HG03066 (cell line): ENCODE results near the gene SORCS2.

ENCODE experiments used
- ATAC-seq: cut with Tn5 transposase; IDR thresholded peaks from one replicate; pipeline ENCODE4 v1.9.1; 2021; ENCODE audit warnings: low read depth; ENCODE audit not compliant: unreplicated experiment

Gene SORCS2

GRCh38 chr4:7782783-7783182 lies 590.4 kb downstream of the SORCS2 start:
- no peak for ATAC-seq

- no peak for ATAC-seq
Observed at GRCh38 chr4:7783541-7783940, 591.2 kb downstream of the SORCS2 start.

DNA sequence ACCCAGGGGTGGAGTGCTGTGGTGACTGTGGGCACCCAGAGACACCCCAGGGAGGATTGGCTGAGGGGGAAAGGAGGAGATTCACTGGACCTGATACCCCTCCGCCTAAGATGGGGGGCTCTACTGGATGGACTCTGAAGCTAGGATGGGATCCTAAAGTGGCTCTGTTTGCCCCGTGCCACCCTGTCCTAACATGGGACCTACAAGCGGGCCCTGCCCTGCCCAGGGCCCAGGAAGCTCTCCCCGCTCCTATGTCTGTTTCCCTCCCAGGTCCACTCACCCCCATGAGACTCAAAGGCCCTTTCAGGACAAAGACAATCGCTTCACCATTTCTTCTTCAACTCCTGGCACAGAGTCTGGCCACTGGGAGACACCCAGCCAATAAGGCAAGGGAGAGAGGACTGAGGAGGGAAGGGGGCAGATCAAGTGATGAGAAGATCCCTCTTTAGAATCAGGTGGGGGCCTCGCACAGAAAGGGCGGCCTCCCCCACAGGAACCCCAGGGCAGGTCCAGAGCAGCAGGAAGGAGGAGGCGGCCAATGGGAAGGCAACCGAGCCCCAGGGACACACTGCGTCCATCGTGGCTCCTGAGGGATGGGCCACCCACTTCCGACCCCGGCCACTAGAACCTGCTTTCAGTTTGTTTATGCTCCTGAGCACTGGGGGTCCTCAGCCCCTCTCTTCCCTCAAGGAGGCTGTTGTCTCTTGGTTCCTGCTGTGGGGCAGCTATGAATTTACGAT lies 592.0 kb downstream of the SORCS2 start:
- ATAC-seq = no peak

DNA sequence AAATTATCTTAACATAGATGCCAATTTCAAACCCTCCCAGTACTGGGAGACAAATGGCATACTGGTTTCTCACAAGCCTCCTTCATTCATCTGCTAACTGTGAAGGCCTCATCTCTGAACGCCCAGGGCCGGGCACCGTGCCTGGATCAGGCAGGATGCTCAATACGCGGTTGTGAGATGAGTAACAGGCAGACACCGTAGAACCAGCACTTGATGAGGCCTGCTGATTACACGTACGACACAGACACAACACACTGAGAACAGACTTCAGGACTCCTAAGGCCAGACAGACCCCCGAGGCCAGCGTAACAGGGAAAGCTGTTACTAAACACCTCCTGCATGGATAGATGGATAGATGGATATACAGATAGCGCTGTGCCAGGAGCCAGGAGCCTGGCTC lies 592.7 kb downstream of the SORCS2 start:
- no peak for ATAC-seq

DNA sequence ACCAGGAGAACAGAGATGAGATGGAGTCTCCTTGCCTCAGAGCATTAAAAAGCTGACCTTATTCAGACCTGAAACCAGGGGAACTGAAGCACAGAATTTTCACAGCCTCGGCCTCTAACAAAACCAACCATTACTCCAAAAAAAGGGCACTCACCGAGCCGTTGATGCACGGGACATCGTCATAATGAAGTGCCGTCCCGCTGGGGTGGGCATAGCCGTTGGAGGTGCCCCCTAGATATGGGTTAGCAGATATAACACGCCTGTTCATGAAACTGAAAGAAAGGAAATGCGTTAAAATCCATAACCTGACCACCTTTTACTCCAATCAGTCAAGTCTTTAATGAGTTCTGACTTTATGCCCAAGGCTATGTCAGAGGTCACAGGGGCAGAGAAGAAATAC lies 593.7 kb downstream of the SORCS2 start:
- ATAC-seq = no peak

GRCh38 chr4:7786517-7786916 lies 594.2 kb downstream of the SORCS2 start:
- no peak for ATAC-seq

DNA sequence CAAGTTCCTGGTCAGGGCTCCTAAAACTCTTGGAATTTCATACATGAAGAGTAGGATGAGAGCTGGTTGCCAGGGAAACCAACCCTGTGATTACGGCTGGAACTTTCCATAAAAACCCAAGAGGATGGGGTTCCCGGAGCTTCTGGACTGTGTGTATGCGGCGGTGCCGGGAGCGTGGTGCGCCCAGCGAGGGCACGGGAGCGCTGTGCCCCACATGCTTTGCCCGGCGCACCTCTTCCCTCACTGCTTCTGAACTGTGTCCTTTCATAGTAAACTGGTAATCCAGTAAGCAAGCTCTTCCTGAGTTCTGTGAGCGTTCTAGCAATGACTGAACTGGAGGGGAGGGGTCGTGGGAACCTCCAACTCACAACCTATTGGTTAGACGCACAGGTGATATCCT lies 594.7 kb downstream of the SORCS2 start:
- no peak for ATAC-seq

DNA sequence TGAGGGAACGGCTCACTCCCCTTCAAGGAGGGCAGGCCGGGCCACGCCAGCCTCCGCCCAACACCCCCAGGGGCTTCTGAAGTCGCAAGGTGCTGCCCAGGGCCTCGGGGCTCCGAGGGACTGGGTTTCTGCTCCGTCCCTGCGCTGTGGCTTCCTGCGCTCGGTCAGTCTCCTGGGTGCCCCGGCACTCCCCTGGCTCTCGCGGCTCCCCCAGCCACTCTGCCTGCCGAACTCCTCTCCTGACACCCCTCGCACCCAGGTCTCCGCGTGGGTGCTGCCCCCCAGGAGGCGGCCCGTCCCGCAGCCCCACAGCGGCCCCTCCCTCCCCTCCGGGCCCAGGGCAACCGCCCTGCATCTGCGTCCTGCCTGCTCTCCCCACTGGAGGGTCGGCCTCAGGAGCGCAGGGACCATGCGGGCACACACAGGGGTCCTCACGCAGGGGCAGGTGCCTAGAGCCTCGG lies 595.4 kb downstream of the SORCS2 start:
- ATAC-seq = no peak

- ATAC-seq = no peak
Observed at GRCh38 chr4:7788193-7788592, 595.9 kb downstream of the SORCS2 start.

DNA sequence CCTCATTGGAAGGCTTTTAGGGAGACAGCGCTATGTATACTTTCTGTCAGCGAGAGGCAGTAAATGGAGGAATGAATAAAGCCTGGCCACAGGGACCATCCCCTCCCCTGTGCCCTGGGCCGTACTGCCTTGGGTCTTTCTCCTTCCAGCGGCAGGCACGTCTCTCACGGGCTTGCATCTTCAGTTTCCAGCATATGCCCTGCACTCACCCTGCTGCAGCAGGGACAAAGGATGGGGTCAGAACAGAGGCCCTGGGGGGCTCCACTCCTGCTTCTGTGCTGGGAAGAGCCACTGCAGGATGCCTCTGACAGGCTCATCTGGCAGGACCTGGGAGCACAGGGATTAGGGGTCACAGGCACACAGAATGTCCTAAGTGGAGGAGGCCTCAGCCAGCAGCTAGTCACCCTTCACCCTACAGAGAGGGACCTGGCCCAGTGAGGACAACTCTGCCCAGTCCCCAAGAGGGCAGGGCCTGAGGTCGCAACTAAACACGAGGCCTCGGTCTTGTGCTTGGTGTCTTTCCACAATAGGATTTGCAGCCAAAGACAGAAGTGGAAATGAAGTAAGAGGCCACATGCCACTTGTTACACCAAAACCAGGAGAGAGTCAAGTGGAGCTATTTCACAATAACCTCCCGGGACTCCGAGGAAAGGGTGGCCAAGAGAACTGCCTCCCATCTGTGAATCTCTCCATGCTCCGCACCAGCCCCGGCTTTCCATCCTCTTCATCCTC lies 596.5 kb downstream of the SORCS2 start:
- no peak for ATAC-seq

DNA sequence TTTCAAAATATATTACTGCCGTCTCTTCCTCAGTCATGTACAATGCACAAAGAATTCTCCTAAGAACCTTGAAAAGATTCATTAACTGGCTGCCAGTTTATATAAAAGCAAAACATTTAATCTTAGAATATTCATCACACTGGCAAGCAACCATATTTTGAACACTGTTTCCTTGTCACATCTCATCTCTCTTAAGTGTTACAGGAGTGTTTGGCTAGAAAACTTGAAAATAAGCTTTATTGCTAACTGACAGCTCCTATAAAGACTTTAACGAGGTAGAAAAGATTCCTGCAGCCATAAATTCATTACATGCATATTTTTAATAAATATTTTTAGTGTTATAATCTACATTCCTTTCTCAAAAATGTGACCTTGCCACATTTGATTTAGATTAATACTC lies 597.7 kb downstream of the SORCS2 start:
- ATAC-seq = no peak

GRCh38 chr4:7790999-7791398 lies 598.7 kb downstream of the SORCS2 start:
- no peak for ATAC-seq
